ENCODE data around the gene PARD6B. TPM values are rescaled to one million over a fixed set of nuclear protein-coding genes. Genes with fewer than 3 reads are reported as not detected.
"Not testable (repeated sequence)": the region's sequence is repeated elsewhere in the genome, so short reads cannot be mapped to it uniquely, and the experiment has no call there.

PARD6B gene
- total RNA-seq, 1 donor from 2014 or later: 4.0 TPM

- DNase-seq: no peak
- no peak for TF ChIP-seq CTCF (IDR thresholded peaks at IDR 0.05; ENCODE audit: partially characterized antibody, unreplicated experiment)
- Mint-ChIP-seq H3K27me3 (ENCODE audit: unreplicated experiment) (peaks cover 1% of the 10 kb centered on the region), H3K4me1 (ENCODE audit: low read depth, unreplicated experiment) (no peaks in the 10 kb centered on the region), H3K9me3 (ENCODE audit: unreplicated experiment) (no peaks in the 10 kb centered on the region), H3K27ac (ENCODE audit: unreplicated experiment) (no peak overlapping the region), H3K4me3 (ENCODE audit: unreplicated experiment) (no peak overlapping the region), H3K36me3 (ENCODE audit: unreplicated experiment) (no peaks in the 10 kb centered on the region)
Measured at GRCh38 chr20:50699688-50700087, 31.7 kb upstream of the PARD6B start.

GRCh38 chr20:50701041-50701963 lies 30.1 kb upstream of the PARD6B start:
- H3K27ac Mint-ChIP-seq (ENCODE audit: unreplicated experiment): no peak overlapping the region
- no peaks in the 10 kb centered on the region for H3K4me1 Mint-ChIP-seq (ENCODE audit: low read depth, unreplicated experiment)
- no peaks in the 10 kb centered on the region for H3K9me3 Mint-ChIP-seq (ENCODE audit: unreplicated experiment)
- H3K27me3 Mint-ChIP-seq (ENCODE audit: unreplicated experiment): peaks cover 1% of the 10 kb centered on the region
- no peak overlapping the region for H3K4me3 Mint-ChIP-seq (ENCODE audit: unreplicated experiment)
- H3K36me3 Mint-ChIP-seq (ENCODE audit: unreplicated experiment): no peaks in the 10 kb centered on the region
- no peak for TF ChIP-seq CTCF (IDR thresholded peaks at IDR 0.05; ENCODE audit: partially characterized antibody, unreplicated experiment)
- no peak for DNase-seq

- H3K27ac Mint-ChIP-seq (ENCODE audit: unreplicated experiment); H3K4me1 Mint-ChIP-seq (ENCODE audit: low read depth, unreplicated experiment); H3K4me3 Mint-ChIP-seq (ENCODE audit: unreplicated experiment); DNase-seq; H3K36me3 Mint-ChIP-seq (ENCODE audit: unreplicated experiment); H3K9me3 Mint-ChIP-seq (ENCODE audit: unreplicated experiment); H3K27me3 Mint-ChIP-seq (ENCODE audit: unreplicated experiment): not testable (repeated sequence)
Measured at GRCh38 chr20:50703651-50704438, 27.5 kb upstream of the PARD6B start.

- H3K36me3 Mint-ChIP-seq (ENCODE audit: unreplicated experiment): no peaks in the 10 kb centered on the region
- H3K4me1 Mint-ChIP-seq (ENCODE audit: low read depth, unreplicated experiment): no peaks in the 10 kb centered on the region
- H3K27me3 Mint-ChIP-seq (ENCODE audit: unreplicated experiment): peaks cover 1% of the 10 kb centered on the region
- no peak for TF ChIP-seq CTCF (IDR thresholded peaks at IDR 0.05; ENCODE audit: partially characterized antibody, unreplicated experiment)
- no peak for DNase-seq
- no peak overlapping the region for H3K4me3 Mint-ChIP-seq (ENCODE audit: unreplicated experiment)
- no peaks in the 10 kb centered on the region for H3K9me3 Mint-ChIP-seq (ENCODE audit: unreplicated experiment)
- H3K27ac Mint-ChIP-seq (ENCODE audit: unreplicated experiment): no peak overlapping the region
Measured at GRCh38 chr20:50704514-50704913, 26.9 kb upstream of the PARD6B start.

- Mint-ChIP-seq H3K27me3 (ENCODE audit: unreplicated experiment) (peaks cover 1% of the 10 kb centered on the region), H3K4me1 (ENCODE audit: low read depth, unreplicated experiment) (no peaks in the 10 kb centered on the region), H3K9me3 (ENCODE audit: unreplicated experiment) (no peaks in the 10 kb centered on the region), H3K36me3 (ENCODE audit: unreplicated experiment) (no peaks in the 10 kb centered on the region), H3K27ac (ENCODE audit: unreplicated experiment) (no peak overlapping the region), H3K4me3 (ENCODE audit: unreplicated experiment) (no peak overlapping the region)
- TF ChIP-seq CTCF (IDR thresholded peaks at IDR 0.05; ENCODE audit: partially characterized antibody, unreplicated experiment): no peak
- DNase-seq: no peak
Measured at GRCh38 chr20:50704971-50705370, 26.4 kb upstream of the PARD6B start.
